Esophagus muscularis mucosa (tissue), 3 donors: ENCODE data around the gene NAA50.

Source experiments
- CTCF ChIP-seq, 3 experiments: fragments of 200-600 bp in 2 of 3; fragments of 450-650 bp in 1 of 3; sonication (generic) in 2 of 3; IDR thresholded peaks; one replicate each; pipeline ENCODE4 v1.5.1; 2017 to 2019; ENCODE audit warnings: antibody characterized with exemption in 3 of 3, mild to moderate bottlenecking in 2 of 3, moderate library complexity in 1 of 3
- POLR2AphosphoS5 ChIP-seq, 2 donors: sonication (generic); formaldehyde crosslinking; IDR thresholded peaks; one replicate each; pipeline ENCODE4 v1.6.1; 2017; ENCODE audit warnings: antibody characterized with exemption in 2 of 2

GRCh38 chr3:113773381-113773780, 27.3 kb upstream of the NAA50 start:
- TF ChIP-seq CTCF (IDR thresholded peaks at IDR 0.05) (no peak), POLR2AphosphoS5 (IDR thresholded peaks at IDR 0.05) (no peak)
